HEK293 (cell line): Measurements from ENCODE around the gene SH3BGR.

Source experiments
- CTCF ChIA-PET: fragments of 350-600 bp; formaldehyde crosslinking; extraction: SDS; loops from one replicate; lab custom pipeline; 2021; ENCODE audit warnings: antibody characterized with exemption; lab: Yijun Ruan, JAX
- POLR2A ChIA-PET: fragments of 300-600 bp; formaldehyde crosslinking; extraction: SDS; loops from one replicate; lab custom pipeline; 2020; ENCODE audit warnings: antibody characterized with exemption, inconsistent platforms; lab: Yijun Ruan, JAX
- H3K27ac ChIP-seq: fragments of 200-500 bp; sonication (Bioruptor generic); 2 replicates; pipeline ENCODE4 v1.5.1; 2014; ENCODE audit warnings: low read depth, low read length, control low read depth, inconsistent platforms; ENCODE audit errors: extremely low read depth
- H3K36me3 ChIP-seq, 2 experiments: fragments of 200-500 bp in 1 of 2; sonication (Bioruptor generic) in 1 of 2; 1 replicate in 1 of 2; 2 replicates in 1 of 2; pipeline ENCODE4 v1.5.1; 2014 to 2017; ENCODE audit warnings: inconsistent platforms in 2 of 2, low read length in 2 of 2; ENCODE audit not compliant: control insufficient read depth in 2 of 2, insufficient read depth in 1 of 2
- H3K4me1 ChIP-seq: fragments of 200-500 bp; sonication (Bioruptor generic); 2 replicates; pipeline ENCODE4 v1.5.1; 2014; ENCODE audit warnings: mild to moderate bottlenecking, low read length, inconsistent platforms; ENCODE audit not compliant: control insufficient read depth, insufficient read depth
- H3K4me3 ChIP-seq: 2 replicates; pipeline ENCODE4 v1.5.1; 2011; ENCODE audit warnings: low read depth, mild to moderate bottlenecking, control low read depth, low read length, moderate library complexity
- H3K9me3 ChIP-seq: fragments of 200-500 bp; sonication (Bioruptor generic); 2 replicates; pipeline ENCODE4 v1.5.1; 2014; ENCODE audit warnings: low read depth, low read length, inconsistent platforms; ENCODE audit not compliant: control insufficient read depth, insufficient read depth
- SCRT1 ChIP-seq: fragments of 450-650 bp; formaldehyde crosslinking; IDR thresholded peaks from 2 replicates; pipeline ENCODE4 v1.5.1; 2016; ENCODE audit warnings: missing biosample characterization, missing genetic modification characterization, borderline replicate concordance
- ZNF132 ChIP-seq: fragments of 450-650 bp; formaldehyde crosslinking; IDR thresholded peaks from 2 replicates; pipeline ENCODE4 v1.5.1; 2017; ENCODE audit warnings: missing biosample characterization, missing genetic modification characterization, borderline replicate concordance
- ZNF138 ChIP-seq: fragments of 450-650 bp; formaldehyde crosslinking; IDR thresholded peaks from 2 replicates; pipeline ENCODE4 v1.5.1; 2016; ENCODE audit warnings: missing biosample characterization, missing genetic modification characterization, borderline replicate concordance
- ZNF169 ChIP-seq: fragments of 450-650 bp; formaldehyde crosslinking; IDR thresholded peaks from 2 replicates; pipeline ENCODE4 v1.5.1; 2016; ENCODE audit warnings: missing biosample characterization, missing genetic modification characterization
- ZNF175 ChIP-seq: fragments of 450-650 bp; formaldehyde crosslinking; IDR thresholded peaks from 2 replicates; pipeline ENCODE4 v1.5.1; 2016; ENCODE audit warnings: missing biosample characterization, missing genetic modification characterization
- ZNF214 ChIP-seq: fragments of 450-650 bp; formaldehyde crosslinking; IDR thresholded peaks from 2 replicates; pipeline ENCODE4 v1.5.1; 2017; ENCODE audit warnings: missing biosample characterization, mild to moderate bottlenecking, missing genetic modification characterization, borderline replicate concordance
- ZNF239 ChIP-seq: fragments of 450-650 bp; formaldehyde crosslinking; IDR thresholded peaks from 2 replicates; pipeline ENCODE4 v1.5.1; 2016; ENCODE audit warnings: missing biosample characterization, missing genetic modification characterization
- ZNF341 ChIP-seq: fragments of 450-650 bp; formaldehyde crosslinking; IDR thresholded peaks from 2 replicates; pipeline ENCODE4; 2016; ENCODE audit warnings: low read depth, missing biosample characterization, missing genetic modification characterization
- ZNF416 ChIP-seq: fragments of 450-650 bp; formaldehyde crosslinking; IDR thresholded peaks from 2 replicates; pipeline ENCODE4 v1.5.1; 2016; ENCODE audit warnings: missing biosample characterization, missing genetic modification characterization
- ZNF521 ChIP-seq: fragments of 450-650 bp; formaldehyde crosslinking; IDR thresholded peaks from 2 replicates; pipeline ENCODE4 v1.5.1; 2017; ENCODE audit warnings: missing biosample characterization, mild to moderate bottlenecking, missing genetic modification characterization
- ZNF596 ChIP-seq: fragments of 450-650 bp; IDR thresholded peaks from 2 replicates; pipeline ENCODE4 v1.5.0; 2018; ENCODE audit warnings: missing biosample characterization, mild to moderate bottlenecking, missing genetic modification characterization, moderate library complexity
- ZNF660 ChIP-seq: fragments of 450-650 bp; IDR thresholded peaks from 2 replicates; pipeline ENCODE4 v1.5.1; 2018; ENCODE audit warnings: missing biosample characterization, mild to moderate bottlenecking, missing genetic modification characterization
- ZNF707 ChIP-seq: fragments of 450-650 bp; formaldehyde crosslinking; IDR thresholded peaks from 2 replicates; pipeline ENCODE4 v1.5.1; 2016; ENCODE audit warnings: missing biosample characterization, missing genetic modification characterization
- ZSCAN30 ChIP-seq: fragments of 450-650 bp; IDR thresholded peaks from 2 replicates; pipeline ENCODE4 v1.5.1; 2018; ENCODE audit warnings: missing biosample characterization, mild to moderate bottlenecking, missing genetic modification characterization, moderate library complexity
- TF ChIP-seq, protein P1 (sequence below): fragments of 450-650 bp; formaldehyde crosslinking; IDR thresholded peaks from 2 replicates; pipeline ENCODE4 v1.5.1; 2016; ENCODE audit warnings: missing biosample characterization, missing genetic modification characterization, low read depth
- TF ChIP-seq, protein P2 (sequence below): fragments of 450-650 bp; formaldehyde crosslinking; IDR thresholded peaks from 2 replicates; pipeline ENCODE4 v1.5.1; 2017; ENCODE audit warnings: missing biosample characterization, missing genetic modification characterization
- TF ChIP-seq, protein P3 (sequence below): fragments of 450-650 bp; formaldehyde crosslinking; IDR thresholded peaks from 2 replicates; pipeline ENCODE4 v1.5.1; 2016; ENCODE audit warnings: missing biosample characterization, missing genetic modification characterization, borderline replicate concordance
- TF ChIP-seq, protein P4 (sequence below): fragments of 450-650 bp; formaldehyde crosslinking; IDR thresholded peaks from 2 replicates; pipeline ENCODE4 v1.5.1; 2016; ENCODE audit warnings: missing biosample characterization, missing genetic modification characterization
- TF ChIP-seq, protein P5 (sequence below): fragments of 450-650 bp; formaldehyde crosslinking; conservative IDR thresholded peaks from 2 replicates; pipeline ENCODE4 v1.5.1; 2016; ENCODE audit warnings: low read depth, missing biosample characterization, missing genetic modification characterization

Gene SH3BGR

DNA sequence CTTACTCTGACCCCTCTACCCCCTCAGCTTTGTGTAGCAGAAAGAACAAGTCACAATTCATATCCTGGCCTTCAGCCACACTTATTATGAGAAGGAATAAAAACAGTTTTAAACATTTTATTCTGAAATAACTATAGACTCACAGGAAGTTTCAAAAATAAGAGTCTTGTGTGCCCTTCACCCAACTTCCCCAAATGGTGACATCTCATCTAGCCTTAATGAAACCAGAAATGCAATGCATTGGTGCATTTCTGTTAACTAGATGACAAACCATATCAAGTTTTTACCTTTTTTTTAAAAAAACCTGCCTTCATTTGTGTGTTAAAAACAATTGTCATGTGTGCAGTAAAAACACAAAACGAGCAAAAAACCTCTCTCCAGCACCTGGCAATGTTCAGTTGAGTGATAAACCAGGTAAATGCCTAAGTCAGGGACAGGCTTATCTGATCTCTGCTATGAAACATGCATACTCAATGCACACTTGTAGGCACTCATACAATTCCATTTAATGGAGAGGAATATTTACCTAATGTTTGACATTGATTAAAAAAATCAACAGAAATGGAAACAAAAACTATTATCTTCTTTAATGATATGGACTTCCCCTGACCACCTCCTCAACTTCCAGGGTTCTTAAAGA, 51.5 kb downstream of the SH3BGR start (continued):
- TF ChIP-seq, protein P1, sequence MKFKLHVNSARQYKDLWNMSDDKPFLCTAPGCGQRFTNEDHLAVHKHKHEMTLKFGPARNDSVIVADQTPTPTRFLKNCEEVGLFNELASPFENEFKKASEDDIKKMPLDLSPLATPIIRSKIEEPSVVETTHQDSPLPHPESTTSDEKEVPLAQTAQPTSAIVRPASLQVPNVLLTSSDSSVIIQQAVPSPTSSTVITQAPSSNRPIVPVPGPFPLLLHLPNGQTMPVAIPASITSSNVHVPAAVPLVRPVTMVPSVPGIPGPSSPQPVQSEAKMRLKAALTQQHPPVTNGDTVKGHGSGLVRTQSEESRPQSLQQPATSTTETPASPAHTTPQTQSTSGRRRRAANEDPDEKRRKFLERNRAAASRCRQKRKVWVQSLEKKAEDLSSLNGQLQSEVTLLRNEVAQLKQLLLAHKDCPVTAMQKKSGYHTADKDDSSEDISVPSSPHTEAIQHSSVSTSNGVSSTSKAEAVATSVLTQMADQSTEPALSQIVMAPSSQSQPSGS = no peak
- TF ChIP-seq, all 188 proteins: peak for 0

DNA sequence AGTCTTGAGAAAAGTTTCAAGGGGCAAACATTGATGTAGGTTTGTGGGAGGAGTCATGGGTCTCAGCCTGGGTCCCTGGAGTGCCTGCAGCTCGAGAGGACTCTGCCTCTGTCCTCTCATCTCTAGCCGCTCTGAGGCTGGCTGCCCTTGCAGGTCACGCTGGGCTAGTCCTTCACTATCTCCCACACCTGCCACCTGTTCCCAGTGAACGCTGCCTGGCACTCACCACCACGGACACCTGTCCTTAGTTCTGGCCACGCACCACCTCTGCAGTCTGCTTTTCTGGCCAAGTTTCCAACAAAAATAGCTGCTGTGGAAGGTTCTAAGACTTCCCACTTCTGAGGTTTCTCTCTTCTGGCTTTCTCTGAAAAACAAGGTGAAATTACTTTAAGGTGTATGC, 52.5 kb downstream of the SH3BGR start:
- TF ChIP-seq ZNF132 (tag by site-specific recombination) (no peak), ZNF214 (no peak)
- Histone ChIP-seq H3K4me3 (no peak overlapping the region), H3K36me3 (no peaks in the 10 kb centered on the region), H3K9me3 (no peaks in the 10 kb centered on the region), H3K4me1 (no peaks in the 10 kb centered on the region), H3K27ac (no peak overlapping the region)
- ChIA-PET CTCF (interaction anchor here (0.7 to 1.8 kb wide), 2 partner anchors 9 to 13 kb away, joined by 5 to 13 read pairs; no protein-coding TSS in a partner anchor), POLR2A (no interaction called here)

DNA sequence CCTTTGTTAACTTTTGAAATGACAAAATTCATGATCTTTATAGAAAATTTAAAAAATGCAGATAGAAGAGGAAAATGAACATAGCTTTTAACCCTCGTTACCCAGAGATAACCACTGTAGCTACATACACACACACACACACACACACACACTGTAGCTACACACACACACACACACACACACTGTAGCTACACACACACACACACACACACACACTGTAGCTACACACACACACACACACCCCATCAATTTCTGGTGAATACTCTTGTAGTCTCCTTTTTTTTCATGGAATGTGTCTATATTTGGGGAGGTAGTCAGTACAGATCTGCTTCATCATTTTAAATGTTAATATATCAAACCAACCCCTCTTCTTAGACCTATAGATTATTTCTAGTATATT, 58.5 kb downstream of the SH3BGR start:
- H3K27ac ChIP-seq = no peak overlapping the region
- H3K36me3 ChIP-seq = no peaks in the 10 kb centered on the region; a peak in 1 of 3 replicates
- TF ChIP-seq, protein P2, sequence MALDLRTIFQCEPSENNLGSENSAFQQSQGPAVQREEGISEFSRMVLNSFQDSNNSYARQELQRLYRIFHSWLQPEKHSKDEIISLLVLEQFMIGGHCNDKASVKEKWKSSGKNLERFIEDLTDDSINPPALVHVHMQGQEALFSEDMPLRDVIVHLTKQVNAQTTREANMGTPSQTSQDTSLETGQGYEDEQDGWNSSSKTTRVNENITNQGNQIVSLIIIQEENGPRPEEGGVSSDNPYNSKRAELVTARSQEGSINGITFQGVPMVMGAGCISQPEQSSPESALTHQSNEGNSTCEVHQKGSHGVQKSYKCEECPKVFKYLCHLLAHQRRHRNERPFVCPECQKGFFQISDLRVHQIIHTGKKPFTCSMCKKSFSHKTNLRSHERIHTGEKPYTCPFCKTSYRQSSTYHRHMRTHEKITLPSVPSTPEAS (tag by site-specific recombination) = peak; percentile 96
- TF ChIP-seq ZNF660 (tag by site-specific recombination) = no peak
- POLR2A ChIA-PET = no interaction called here
- no peak overlapping the region for H3K4me3 ChIP-seq
- no peaks in the 10 kb centered on the region for H3K4me1 ChIP-seq
- CTCF ChIA-PET = interaction anchor here (0.7 kb wide), 1 partner anchor 1562 kb away, joined by 3 read pairs; no protein-coding TSS in a partner anchor
- no peaks in the 10 kb centered on the region for H3K9me3 ChIP-seq

DNA sequence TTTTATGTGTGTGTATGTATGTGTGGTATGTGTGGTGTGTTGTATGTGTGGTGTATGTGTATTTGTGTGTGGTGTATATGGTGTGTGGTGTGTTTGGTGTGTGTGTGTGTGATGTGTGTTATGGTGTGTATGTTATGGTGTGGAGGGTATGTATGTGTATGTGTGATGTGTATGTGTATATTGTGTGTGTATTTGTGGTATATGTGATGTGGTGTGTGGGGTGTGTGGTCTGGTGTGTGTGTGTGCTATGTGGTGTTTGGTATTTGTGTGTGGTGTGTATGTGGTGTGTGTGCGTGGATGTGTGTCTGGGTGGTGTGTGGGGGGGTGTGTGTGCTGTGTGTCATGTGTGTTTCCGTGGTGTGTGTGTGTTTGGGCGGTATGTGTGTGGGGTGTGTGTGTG, 59.3 kb downstream of the SH3BGR start:
- ChIA-PET CTCF (interaction anchor here (0.7 kb wide), 1 partner anchor 1561 kb away, joined by 3 read pairs; no protein-coding TSS in a partner anchor), POLR2A (no interaction called here)
- H3K4me3 ChIP-seq = no peak overlapping the region
- no peaks in the 10 kb centered on the region for H3K4me1 ChIP-seq
- H3K27ac ChIP-seq = no peak overlapping the region
- no peaks in the 10 kb centered on the region; a peak in 1 of 3 replicates for H3K36me3 ChIP-seq
- no peaks in the 10 kb centered on the region for H3K9me3 ChIP-seq
- TF ChIP-seq, protein P3, sequence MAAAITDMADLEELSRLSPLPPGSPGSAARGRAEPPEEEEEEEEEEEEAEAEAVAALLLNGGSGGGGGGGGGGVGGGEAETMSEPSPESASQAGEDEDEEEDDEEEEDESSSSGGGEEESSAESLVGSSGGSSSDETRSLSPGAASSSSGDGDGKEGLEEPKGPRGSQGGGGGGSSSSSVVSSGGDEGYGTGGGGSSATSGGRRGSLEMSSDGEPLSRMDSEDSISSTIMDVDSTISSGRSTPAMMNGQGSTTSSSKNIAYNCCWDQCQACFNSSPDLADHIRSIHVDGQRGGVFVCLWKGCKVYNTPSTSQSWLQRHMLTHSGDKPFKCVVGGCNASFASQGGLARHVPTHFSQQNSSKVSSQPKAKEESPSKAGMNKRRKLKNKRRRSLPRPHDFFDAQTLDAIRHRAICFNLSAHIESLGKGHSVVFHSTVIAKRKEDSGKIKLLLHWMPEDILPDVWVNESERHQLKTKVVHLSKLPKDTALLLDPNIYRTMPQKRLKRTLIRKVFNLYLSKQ (tag by site-specific recombination) = no peak
- TF ChIP-seq ZNF138 (tag by site-specific recombination) = no peak
- TF ChIP-seq, protein P4, sequence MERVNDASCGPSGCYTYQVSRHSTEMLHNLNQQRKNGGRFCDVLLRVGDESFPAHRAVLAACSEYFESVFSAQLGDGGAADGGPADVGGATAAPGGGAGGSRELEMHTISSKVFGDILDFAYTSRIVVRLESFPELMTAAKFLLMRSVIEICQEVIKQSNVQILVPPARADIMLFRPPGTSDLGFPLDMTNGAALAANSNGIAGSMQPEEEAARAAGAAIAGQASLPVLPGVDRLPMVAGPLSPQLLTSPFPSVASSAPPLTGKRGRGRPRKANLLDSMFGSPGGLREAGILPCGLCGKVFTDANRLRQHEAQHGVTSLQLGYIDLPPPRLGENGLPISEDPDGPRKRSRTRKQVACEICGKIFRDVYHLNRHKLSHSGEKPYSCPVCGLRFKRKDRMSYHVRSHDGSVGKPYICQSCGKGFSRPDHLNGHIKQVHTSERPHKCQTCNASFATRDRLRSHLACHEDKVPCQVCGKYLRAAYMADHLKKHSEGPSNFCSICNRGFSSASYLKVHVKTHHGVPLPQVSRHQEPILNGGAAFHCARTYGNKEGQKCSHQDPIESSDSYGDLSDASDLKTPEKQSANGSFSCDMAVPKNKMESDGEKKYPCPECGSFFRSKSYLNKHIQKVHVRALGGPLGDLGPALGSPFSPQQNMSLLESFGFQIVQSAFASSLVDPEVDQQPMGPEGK (tag by site-specific recombination) = 0 out of 2 replicates have a peak, but pooled peaks have one; percentile 23
- no peak for TF ChIP-seq ZNF341
- no peak for TF ChIP-seq ZNF416 (tag by site-specific recombination)
- TF ChIP-seq ZNF521 = peak; percentile 29; the same call in 1 of the 2 replicates
- no peak for TF ChIP-seq ZNF175 (tag by site-specific recombination)
- TF ChIP-seq ZNF169 (tag by site-specific recombination) = no peak
- no peak for TF ChIP-seq ZSCAN30 (tag by site-specific recombination)
- no peak for TF ChIP-seq SCRT1 (tag by site-specific recombination)
- TF ChIP-seq ZNF596 (tag by site-specific recombination) = no peak
- TF ChIP-seq, protein P5, sequence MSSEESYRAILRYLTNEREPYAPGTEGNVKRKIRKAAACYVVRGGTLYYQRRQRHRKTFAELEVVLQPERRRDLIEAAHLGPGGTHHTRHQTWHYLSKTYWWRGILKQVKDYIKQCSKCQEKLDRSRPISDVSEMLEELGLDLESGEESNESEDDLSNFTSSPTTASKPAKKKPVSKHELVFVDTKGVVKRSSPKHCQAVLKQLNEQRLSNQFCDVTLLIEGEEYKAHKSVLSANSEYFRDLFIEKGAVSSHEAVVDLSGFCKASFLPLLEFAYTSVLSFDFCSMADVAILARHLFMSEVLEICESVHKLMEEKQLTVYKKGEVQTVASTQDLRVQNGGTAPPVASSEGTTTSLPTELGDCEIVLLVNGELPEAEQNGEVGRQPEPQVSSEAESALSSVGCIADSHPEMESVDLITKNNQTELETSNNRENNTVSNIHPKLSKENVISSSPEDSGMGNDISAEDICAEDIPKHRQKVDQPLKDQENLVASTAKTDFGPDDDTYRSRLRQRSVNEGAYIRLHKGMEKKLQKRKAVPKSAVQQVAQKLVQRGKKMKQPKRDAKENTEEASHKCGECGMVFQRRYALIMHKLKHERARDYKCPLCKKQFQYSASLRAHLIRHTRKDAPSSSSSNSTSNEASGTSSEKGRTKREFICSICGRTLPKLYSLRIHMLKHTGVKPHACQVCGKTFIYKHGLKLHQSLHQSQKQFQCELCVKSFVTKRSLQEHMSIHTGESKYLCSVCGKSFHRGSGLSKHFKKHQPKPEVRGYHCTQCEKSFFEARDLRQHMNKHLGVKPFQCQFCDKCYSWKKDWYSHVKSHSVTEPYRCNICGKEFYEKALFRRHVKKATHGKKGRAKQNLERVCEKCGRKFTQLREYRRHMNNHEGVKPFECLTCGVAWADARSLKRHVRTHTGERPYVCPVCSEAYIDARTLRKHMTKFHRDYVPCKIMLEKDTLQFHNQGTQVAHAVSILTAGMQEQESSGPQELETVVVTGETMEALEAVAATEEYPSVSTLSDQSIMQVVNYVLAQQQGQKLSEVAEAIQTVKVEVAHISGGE (tag by site-specific recombination) = no peak
- peak; percentile 61; the same call in 1 of the 2 replicates for TF ChIP-seq ZNF239
- TF ChIP-seq ZNF707 (tag by site-specific recombination) = 0 out of 2 replicates have a peak, but pooled peaks have one; percentile 23
